A549 (cell line): ENCODE data around the gene RNF128. TPM values are rescaled to one million over a fixed set of nuclear protein-coding genes. Genes with fewer than 3 reads are reported as not detected.
A peak's percentile ranks its signal among the peaks of the same experiment; 100 is the strongest.

Experiments
- ATAC-seq, 2 experiments: fragments of 200-7000 bp in 1 of 2; fragments of >200 bp in 1 of 2; cut with Nextera tagmentation in 1 of 2; cut with Tn5 transposase in 1 of 2; 3 replicates each; pipeline versions ENCODE4 v1.8.0 to v1.9.1; 2018 to 2020; ENCODE audit warnings: mild to moderate bottlenecking in 1 of 2, moderate library complexity in 1 of 2
- CTCF ChIA-PET: fragments of 300-600 bp; sonication (Branson Sonifier 250); formaldehyde crosslinking; extraction: SDS; loops from one replicate; lab custom pipeline; 2021; ENCODE audit warnings: antibody characterized with exemption, inconsistent platforms; lab: Yijun Ruan, JAX
- POLR2A ChIA-PET: fragments of 350-600 bp; formaldehyde crosslinking; extraction: SDS; loops from one replicate; lab custom pipeline; 2021; ENCODE audit warnings: antibody characterized with exemption, inconsistent platforms; lab: Yijun Ruan, JAX
- DNase-seq, 2 experiments: peaks; one replicate each; pipeline versions ENCODE4 v3.0.0 to v3.0.0-alpha.2; 2011 to 2016; ENCODE audit warnings: low read depth in 1 of 2, low spot score in 1 of 2
- FAIRE-seq: peaks from 2 replicates; lab custom pipeline; 2011; peaks lifted over from hg19 to GRCh38; lab: Jason Lieb, UNC
- H3K27ac ChIP-seq, 2 experiments: fragments of >200 bp; sonication (Bioruptor Twin); formaldehyde crosslinking; 3 replicates each; pipeline ENCODE4 v1.5.1; 2016 to 2017
- H3K4me1 ChIP-seq: fragments of >200 bp; sonication (Bioruptor Twin); formaldehyde crosslinking; 3 replicates; pipeline ENCODE4 v1.6.1; 2016
- H3K4me2 ChIP-seq: fragments of >200 bp; sonication (Bioruptor Twin); formaldehyde crosslinking; 3 replicates; pipeline ENCODE4 v1.6.1; 2016
- H3K4me3 ChIP-seq: fragments of >200 bp; sonication (Bioruptor Twin); formaldehyde crosslinking; 3 replicates; pipeline ENCODE4 v1.5.1; 2016
- H3K9me3 ChIP-seq: fragments of >200 bp; sonication (Bioruptor Twin); formaldehyde crosslinking; 3 replicates; pipeline ENCODE4 v1.6.1; 2016
- BCL3 ChIP-seq: fragments of >200 bp; sonication (Bioruptor Twin); formaldehyde crosslinking; IDR thresholded peaks from 3 replicates; pipeline ENCODE4 v1.6.1; 2016
- CBX2 ChIP-seq: fragments of 200-600 bp; sonication (generic); IDR thresholded peaks from 2 replicates; pipeline ENCODE4 v1.6.1; 2016; ENCODE audit warnings: low read depth, mild to moderate bottlenecking, borderline replicate concordance
- CEBPB ChIP-seq, 2 experiments: fragments of >200 bp in 1 of 2; sonication (Bioruptor Twin) in 1 of 2; formaldehyde crosslinking in 1 of 2; IDR thresholded peaks; 2 replicates each; pipeline ENCODE4 v1.6.1; 2012 to 2016
- CTCF ChIP-seq: fragments of >200 bp; sonication (Bioruptor Twin); formaldehyde crosslinking; IDR thresholded peaks from 3 replicates; pipeline ENCODE4 v1.5.1; 2016
- ELK1 ChIP-seq: fragments of 150-350 bp; IDR thresholded peaks from 2 replicates; pipeline ENCODE4 v1.6.1; 2014; ENCODE audit warnings: low read depth, mild to moderate bottlenecking, low read length
- FOSL2 ChIP-seq, 2 experiments: fragments of 450-650 bp in 1 of 2; fragments of >200 bp in 1 of 2; sonication (Bioruptor Twin) in 1 of 2; formaldehyde crosslinking; IDR thresholded peaks; 2 replicates each; pipeline versions ENCODE4 v1.5.0 to v1.6.1; 2016 to 2020; ENCODE audit warnings: mild to moderate bottlenecking in 1 of 2, moderate library complexity in 1 of 2
- HES2 ChIP-seq: fragments of >200 bp; sonication (Bioruptor Twin); formaldehyde crosslinking; IDR thresholded peaks from 2 replicates; pipeline ENCODE4 v1.6.1; 2016
- HOXB13 ChIP-seq: fragments of 250-450 bp; sonication (Bioruptor Pico); IDR thresholded peaks from 2 replicates; pipeline ENCODE4 v1.5.0; 2020; ENCODE audit warnings: low read depth, mild to moderate bottlenecking, moderate library complexity
- KDM5A ChIP-seq: fragments of 200-600 bp; sonication (generic); IDR thresholded peaks from 2 replicates; pipeline ENCODE4 v1.6.1; 2016; ENCODE audit warnings: antibody characterized with exemption, mild to moderate bottlenecking
- MYC ChIP-seq: IDR thresholded peaks from 2 replicates; pipeline ENCODE4 v1.6.1; 2012; ENCODE audit warnings: mild to moderate bottlenecking, inconsistent platforms, low read length, improper control_type of control experiment, borderline replicate concordance
- NFE2L2 ChIP-seq: fragments of 150-350 bp; conservative IDR thresholded peaks from 2 replicates; pipeline ENCODE4 v1.6.1; 2014; ENCODE audit warnings: low read length
- NR3C1 ChIP-seq: fragments of >200 bp; sonication (Bioruptor Twin); formaldehyde crosslinking; IDR thresholded peaks from 3 replicates; pipeline ENCODE4 v1.6.1; 2017
- PBX3 ChIP-seq: IDR thresholded peaks from 2 replicates; pipeline ENCODE4 v1.6.1; 2012
- REST ChIP-seq: fragments of 200-600 bp; sonication (generic); IDR thresholded peaks from 2 replicates; pipeline ENCODE4 v1.6.1; 2016; ENCODE audit warnings: antibody characterized with exemption, mild to moderate bottlenecking, moderate library complexity
- RFX5 ChIP-seq: fragments of 450-650 bp; IDR thresholded peaks from 2 replicates; pipeline ENCODE4 v1.7.1; 2014; ENCODE audit warnings: antibody characterized with exemption, mild to moderate bottlenecking, moderate library complexity
- SMC3 ChIP-seq: fragments of >200 bp; sonication (Bioruptor Twin); formaldehyde crosslinking; IDR thresholded peaks from 3 replicates; pipeline ENCODE4 v1.6.1; 2018; ENCODE audit warnings: inconsistent platforms
- SREBF2 ChIP-seq: fragments of 450-650 bp; IDR thresholded peaks from 2 replicates; pipeline ENCODE4 v1.6.1; 2014; ENCODE audit warnings: mild to moderate bottlenecking, moderate library complexity
- TFCP2L1 ChIP-seq: fragments of 250-450 bp; sonication (Bioruptor Pico); IDR thresholded peaks from 2 replicates; pipeline ENCODE4 v1.5.0; 2021; ENCODE audit warnings: mild to moderate bottlenecking
- TP53 ChIP-seq: fragments of 250-450 bp; sonication (Bioruptor Pico); IDR thresholded peaks from 2 replicates; pipeline ENCODE4 v1.5.0; 2021; ENCODE audit warnings: mild to moderate bottlenecking, moderate library complexity
- USF2 ChIP-seq: fragments of 450-650 bp; IDR thresholded peaks from 2 replicates; pipeline ENCODE4 v1.6.1; 2014; ENCODE audit warnings: antibody characterized with exemption
- ZNF302 ChIP-seq: fragments of 250-450 bp; sonication (Bioruptor Pico); IDR thresholded peaks from 2 replicates; pipeline ENCODE4 v1.9.0; 2021; ENCODE audit warnings: inconsistent platforms, mild to moderate bottlenecking, moderate library complexity
- ZSCAN20 ChIP-seq: fragments of 250-450 bp; sonication (Bioruptor Pico); IDR thresholded peaks from 2 replicates; pipeline ENCODE4 v1.8.0; 2022; ENCODE audit warnings: mild to moderate bottlenecking, moderate library complexity
- WGBS: methylation state at CpG from one replicate; pipeline ENCODE4 v1.1.6; 2017; ENCODE audit errors: missing lambda C conversion rate; 5-methylcytosine and 5-hydroxymethylcytosine counted together
- polyA plus RNA-seq, 4 experiments: library from polyadenylated mRNA; depleted of rRNA in 3 of 4; stranded (reverse); fragments of >200 nt; fragmentation: RNase III in 1 of 4; extraction: RNeasy Plus Mini Kit Qiagen cat#74134 plus additional on column Dnase treatment in 1 of 4; gene quantifications; 2 replicates in 3 of 4; 3 replicates in 1 of 4; pipeline ENCODE4 v1.2.3, GENCODE V29; 2011 to 2017

The RNF128 gene
- polyA plus RNA-seq, 2 of the 4 experiments (the other 2 are of a cell fraction): 0.22 to 0.28 TPM

GRCh38 chrX:106780664-106781377 is 54.3 kb downstream of the RNF128 start:
- ATAC-seq: peak; percentile 72 to 74
- H3K27ac ChIP-seq: peak overlapping the region; percentile 30 to 44; a peak in 2 of 6 replicates
- peak; percentile 78 for FAIRE-seq
- H3K9me3 ChIP-seq: no peaks in the 10 kb centered on the region
- WGBS: 3% methylated on average over 1 of the region's 1 CpG
- ChIA-PET CTCF (interaction anchor here (2.4 kb wide), 1 partner anchor 300 kb away, joined by 10 read pairs; no protein-coding TSS in a partner anchor), POLR2A (no interaction called here)
- H3K4me1 ChIP-seq: peaks cover 19% of the 10 kb centered on the region
- peak in 1 of 2 experiments; percentile 38 for DNase-seq
- H3K4me3 ChIP-seq: no peak overlapping the region
- H3K4me2 ChIP-seq: peak overlapping the region; percentile 62
- TF ChIP-seq FOSL2 (IDR thresholded peaks at IDR 0.05) (no peak), FOSL2 (CRISPR knock-in tag; IDR thresholded peaks at IDR 0.05) (0 out of 2 replicates have a peak, but pooled peaks have one; percentile 8), HOXB13 (CRISPR knock-in tag) (no peak), USF2 (no peak), CEBPB (IDR thresholded peaks at IDR 0.05) (0 out of 4 replicates have a peak, but pooled peaks of 1 of the 2 experiments have one; percentile 45), TP53 (no peak)

GRCh38 chrX:106783716-106784115 is 57.2 kb downstream of the RNF128 start:
- no peak for FAIRE-seq
- H3K27ac ChIP-seq: no peak overlapping the region
- no peaks in the 10 kb centered on the region for H3K9me3 ChIP-seq
- H3K4me2 ChIP-seq: no peak overlapping the region
- TF ChIP-seq ZNF302: no peak
- TF ChIP-seq SREBF2: no peak
- TF ChIP-seq PBX3: no peak
- TF ChIP-seq CTCF: no peak
- TF ChIP-seq MYC: no peak
- no peak for TF ChIP-seq ZSCAN20 (CRISPR knock-in tag)
- TF ChIP-seq NR3C1: no peak
- TF ChIP-seq ELK1: no peak
- TF ChIP-seq RFX5: no peak
- TF ChIP-seq HES2: no peak
- H3K4me3 ChIP-seq: no peak overlapping the region
- ATAC-seq: no peak
- POLR2A ChIA-PET: no interaction called here
- 76% methylated on average over 7 of the region's 7 CpGs for WGBS
- no peak for DNase-seq
- CTCF ChIA-PET: interaction anchor here (0.6 to 1.1 kb wide), 2 partner anchors 302 to 350 kb away, joined by 3 to 5 read pairs; no protein-coding TSS in a partner anchor
- H3K4me1 ChIP-seq: peaks cover 19% of the 10 kb centered on the region

GRCh38 chrX:106791495-106791894 is 65.0 kb downstream of the RNF128 start:
- Histone ChIP-seq H3K9me3 (no peaks in the 10 kb centered on the region), H3K4me1 (no peaks in the 10 kb centered on the region), H3K4me3 (no peak overlapping the region), H3K27ac (no peak overlapping the region), H3K4me2 (no peak overlapping the region)
- ATAC-seq: no peak
- DNase-seq: peak in 1 of 2 experiments; percentile 16
- WGBS: 0% methylated on average over 1 of the region's 1 CpG
- FAIRE-seq: no peak
- CTCF ChIA-PET: interaction anchor here (0.8 kb wide), 1 partner anchor 310 kb away, joined by 3 read pairs; no protein-coding TSS in a partner anchor
- POLR2A ChIA-PET: no interaction called here
- TF ChIP-seq REST (no peak), TFCP2L1 (CRISPR knock-in tag) (no peak), KDM5A (no peak), SREBF2 (no peak), TP53 (no peak), NFE2L2 (no peak), CBX2 (no peak), BCL3 (no peak), SMC3 (peak; percentile 59; the same call in 2 of the 3 replicates)
